ENCODE data around the gene BSDC1.
A peak's percentile ranks its signal among the peaks of the same experiment; 100 is the strongest.
"Not testable (repeated sequence)": the region's sequence is repeated elsewhere in the genome, so short reads cannot be mapped to it uniquely, and the experiment has no call there.

Gene BSDC1

GRCh38 chr1:32357614-32358013 lies 36.6 kb downstream of the BSDC1 start:
- no peak for DNase-seq (ENCODE audit: low read depth)

GRCh38 chr1:32356478-32356877 lies 37.8 kb downstream of the BSDC1 start:
- no peak for DNase-seq (ENCODE audit: low read depth)

GRCh38 chr1:32355778-32356177 lies 38.5 kb downstream of the BSDC1 start:
- not testable (repeated sequence) for DNase-seq (ENCODE audit: low read depth)

GRCh38 chr1:32353886-32354570 lies 40.2 kb downstream of the BSDC1 start:
- no peak for DNase-seq (ENCODE audit: low read depth)

GRCh38 chr1:32353431-32353830 lies 40.8 kb downstream of the BSDC1 start:
- DNase-seq (ENCODE audit: low read depth): no peak

- no peak for DNase-seq (ENCODE audit: low read depth)
These were observed 41.3 kb downstream of the BSDC1 start for GRCh38 chr1:32352831-32353383.

- DNase-seq (ENCODE audit: low read depth): no peak
These were observed 41.9 kb downstream of the BSDC1 start for GRCh38 chr1:32352239-32352745.

- peak; percentile 85 for DNase-seq (ENCODE audit: low read depth)
These were observed 42.6 kb downstream of the BSDC1 start for GRCh38 chr1:32351399-32352238.

- DNase-seq (ENCODE audit: low read depth): no peak
These were observed 43.3 kb downstream of the BSDC1 start for GRCh38 chr1:32350785-32351398.

GRCh38 chr1:32349211-32349708 lies 45.0 kb downstream of the BSDC1 start:
- no peak for DNase-seq (ENCODE audit: low read depth)

GRCh38 chr1:32346532-32347157 lies 47.6 kb downstream of the BSDC1 start:
- no peak for DNase-seq (ENCODE audit: low read depth)

- DNase-seq (ENCODE audit: low read depth): no peak
These were observed 48.9 kb downstream of the BSDC1 start for GRCh38 chr1:32345289-32345827.

GRCh38 chr1:32342704-32343103 lies 51.5 kb downstream of the BSDC1 start:
- no peak for DNase-seq (ENCODE audit: low read depth)

- no peak for DNase-seq (ENCODE audit: low read depth)
These were observed 52.3 kb downstream of the BSDC1 start for GRCh38 chr1:32341971-32342370.

- no peak for DNase-seq (ENCODE audit: low read depth)
These were observed 53.0 kb downstream of the BSDC1 start for GRCh38 chr1:32341186-32341757.

GRCh38 chr1:32339363-32339978 lies 54.8 kb downstream of the BSDC1 start:
- peak; percentile 37 for DNase-seq (ENCODE audit: low read depth)

- no peak for DNase-seq (ENCODE audit: low read depth)
These were observed 55.5 kb downstream of the BSDC1 start for GRCh38 chr1:32338637-32339145.

- DNase-seq (ENCODE audit: low read depth): no peak
These were observed 56.2 kb downstream of the BSDC1 start for GRCh38 chr1:32337855-32338636.

- DNase-seq (ENCODE audit: low read depth): peak; percentile 39
These were observed 57.1 kb downstream of the BSDC1 start for GRCh38 chr1:32336963-32337675.
